Measurements from ENCODE around the gene DCTPP1.
"Not testable (repeated sequence)": the region's sequence is repeated elsewhere in the genome, so short reads cannot be mapped to it uniquely, and the experiment has no call there.

DCTPP1 gene

DNA sequence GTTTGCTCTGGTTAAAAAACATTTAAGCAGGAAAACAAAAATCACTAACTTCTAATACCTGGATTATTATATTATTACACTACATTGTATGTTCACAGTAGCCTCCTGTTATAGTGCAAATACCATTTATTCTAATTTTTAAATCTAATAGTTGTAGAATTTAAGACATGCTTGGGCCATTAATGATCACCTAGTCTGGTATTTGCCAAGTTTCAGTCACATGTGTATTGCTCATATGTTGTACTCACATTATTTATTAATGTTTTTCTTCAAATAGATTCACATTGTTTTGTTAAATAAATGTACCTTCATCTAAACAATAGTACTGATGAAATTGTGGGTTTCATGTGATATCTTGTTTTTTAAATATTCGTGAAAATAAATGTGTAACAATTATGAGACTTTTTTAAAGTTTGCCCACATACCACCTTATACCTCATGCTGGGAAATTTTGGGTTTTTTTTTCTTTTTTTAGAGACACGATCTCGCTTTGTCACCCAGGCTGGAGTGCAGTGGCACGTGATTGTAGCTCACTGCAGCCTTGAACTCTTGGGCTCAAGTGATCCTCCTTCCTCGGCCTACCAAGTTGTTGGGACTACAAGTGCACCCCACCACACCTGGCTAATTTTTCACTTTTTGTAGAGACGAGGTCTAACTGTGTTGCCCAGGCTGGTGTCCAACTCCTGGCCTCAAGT, 16.6 kb downstream of the DCTPP1 start:
- no peak for DNase-seq (ENCODE audit: low spot score)

DNA sequence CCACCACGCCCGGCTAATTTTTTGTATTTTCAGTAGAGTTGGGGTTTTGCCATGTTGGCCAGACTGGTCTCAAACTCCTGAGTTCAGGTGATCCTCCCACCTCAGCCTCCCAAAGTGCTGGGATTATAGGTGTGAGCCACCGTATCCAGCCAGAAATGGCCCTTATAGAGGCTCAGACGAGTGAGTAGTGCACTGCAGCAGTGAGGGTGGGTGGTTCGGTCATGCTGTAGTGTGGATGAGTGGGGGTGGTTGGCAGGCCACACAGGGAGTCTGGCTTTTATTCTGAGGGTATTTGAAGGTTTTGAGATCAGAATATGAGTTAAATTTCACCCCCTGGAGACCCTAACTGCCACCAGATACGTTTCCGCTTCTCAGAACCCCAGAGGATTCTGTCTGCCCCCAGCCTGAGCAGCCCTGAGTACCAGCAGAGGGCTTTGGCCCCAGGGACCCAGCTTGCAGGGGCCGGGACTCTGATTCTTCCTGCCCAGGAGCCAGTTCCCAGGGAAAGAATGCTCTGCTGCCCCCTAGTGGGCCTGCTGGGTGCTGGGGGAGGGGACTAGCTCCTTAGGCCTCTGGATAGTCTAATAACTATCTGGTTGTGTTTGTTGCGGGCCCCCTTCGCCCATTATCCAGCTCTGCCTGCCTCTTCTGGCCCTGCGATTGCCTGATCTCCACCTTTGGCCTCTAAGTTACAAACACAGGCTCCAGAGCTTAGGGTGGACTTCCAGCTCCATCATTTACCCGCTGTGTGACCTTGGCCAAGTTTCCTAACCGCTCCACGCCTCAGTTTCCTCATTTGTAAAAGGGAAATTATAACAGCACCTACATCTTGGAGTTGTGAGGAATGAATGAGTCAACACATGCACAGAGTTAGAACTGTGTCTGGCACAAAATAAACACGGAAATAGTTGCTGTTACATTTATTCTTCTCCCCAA, 20.4 kb downstream of the DCTPP1 start:
- DNase-seq (ENCODE audit: low spot score): peak; percentile 91

DNA sequence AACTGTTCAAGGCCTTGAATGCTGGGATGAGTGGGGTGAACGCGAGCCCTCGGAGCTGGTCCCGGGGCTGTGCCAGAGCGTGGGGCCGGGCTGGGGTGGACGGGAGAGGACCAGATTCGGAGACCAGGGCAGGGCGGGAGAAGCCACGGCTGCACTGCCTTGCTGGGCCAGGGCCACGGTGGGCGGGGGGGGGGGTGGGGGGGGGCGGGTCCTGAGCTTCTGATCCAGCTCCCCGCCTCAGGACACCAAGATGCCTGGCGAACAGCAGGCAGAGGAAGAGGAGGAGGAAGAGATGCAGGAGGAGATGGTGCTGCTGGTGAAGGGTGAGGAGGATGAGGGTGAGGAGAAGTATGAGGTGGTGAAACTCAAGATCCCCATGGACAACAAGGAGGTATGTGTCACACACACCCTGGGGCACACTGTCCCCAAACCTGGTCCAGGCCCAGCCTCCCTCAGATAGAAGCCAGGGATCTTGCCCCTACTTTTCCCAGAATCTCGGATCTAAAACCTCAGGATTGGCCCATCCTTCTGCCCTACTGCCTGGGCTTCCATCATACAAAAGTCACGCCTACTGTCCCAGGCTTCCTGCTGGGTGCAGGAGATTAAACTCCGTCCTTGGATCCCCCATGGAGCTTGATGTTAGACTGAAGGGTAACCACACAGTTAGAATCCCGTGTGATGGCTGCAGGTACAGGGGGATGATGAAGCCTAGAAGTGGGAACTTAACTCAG, 21.9 kb downstream of the DCTPP1 start:
- no peak for DNase-seq (ENCODE audit: low spot score)

DNA sequence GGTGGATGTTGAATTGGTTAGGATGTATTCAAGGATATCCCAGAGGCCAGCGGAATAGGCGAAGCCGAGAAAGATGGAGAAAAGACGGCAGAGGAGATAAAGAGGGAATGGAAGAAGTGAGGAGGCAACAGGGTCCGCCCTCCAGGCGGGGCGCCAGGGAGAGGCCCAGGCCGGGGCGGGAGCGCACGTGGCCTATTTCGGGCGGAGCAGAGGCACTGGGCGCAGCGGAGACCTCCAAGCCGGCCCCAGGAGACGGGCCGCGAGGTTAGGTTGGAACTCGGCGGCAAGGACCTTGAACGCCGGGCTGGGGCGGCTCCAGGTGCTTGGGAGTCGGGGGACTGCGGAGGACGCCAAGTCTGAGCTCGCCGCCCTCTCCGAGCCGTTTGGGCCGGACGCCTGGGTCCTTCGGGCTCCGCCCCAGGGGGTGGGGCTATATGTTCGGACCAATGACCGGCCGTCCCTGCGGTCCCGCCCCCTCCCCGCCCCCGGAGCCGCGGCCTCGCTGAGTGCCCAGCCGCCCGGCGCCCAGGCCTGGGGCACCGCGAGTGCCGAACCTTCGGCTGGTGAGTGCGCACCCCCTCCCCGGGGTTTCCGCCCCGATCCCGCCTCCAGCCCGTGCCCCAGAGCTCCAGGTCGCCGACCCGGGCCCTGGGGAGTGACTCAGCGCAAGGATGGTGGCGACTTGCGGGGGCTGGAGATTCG, 22.6 kb downstream of the DCTPP1 start, which contains the start of gene ZNF771:
Gene ZNF771, plus strand, starts transcription at position 505 of the 702 bp plus-strand sequence. CDS start 448 bp downstream, outside the sequence.
- peak; percentile 90 for DNase-seq (ENCODE audit: low spot score)

DNA sequence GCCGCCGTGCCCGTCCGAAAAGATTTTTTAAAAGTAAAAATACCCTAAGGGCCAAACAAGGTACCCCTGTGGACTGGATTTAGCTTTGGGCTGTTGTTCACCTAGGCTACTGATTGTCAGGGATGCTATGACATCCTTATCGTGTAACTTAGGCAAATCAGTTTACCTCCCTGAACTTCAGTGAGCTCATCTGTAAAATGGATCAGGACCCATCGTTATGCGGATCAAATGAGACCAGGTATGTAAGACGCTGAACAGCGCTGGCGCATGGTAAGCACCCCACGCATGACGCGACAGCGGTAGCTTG, 23.1 kb downstream of the DCTPP1 start:
- DNase-seq (ENCODE audit: low spot score): no peak

DNA sequence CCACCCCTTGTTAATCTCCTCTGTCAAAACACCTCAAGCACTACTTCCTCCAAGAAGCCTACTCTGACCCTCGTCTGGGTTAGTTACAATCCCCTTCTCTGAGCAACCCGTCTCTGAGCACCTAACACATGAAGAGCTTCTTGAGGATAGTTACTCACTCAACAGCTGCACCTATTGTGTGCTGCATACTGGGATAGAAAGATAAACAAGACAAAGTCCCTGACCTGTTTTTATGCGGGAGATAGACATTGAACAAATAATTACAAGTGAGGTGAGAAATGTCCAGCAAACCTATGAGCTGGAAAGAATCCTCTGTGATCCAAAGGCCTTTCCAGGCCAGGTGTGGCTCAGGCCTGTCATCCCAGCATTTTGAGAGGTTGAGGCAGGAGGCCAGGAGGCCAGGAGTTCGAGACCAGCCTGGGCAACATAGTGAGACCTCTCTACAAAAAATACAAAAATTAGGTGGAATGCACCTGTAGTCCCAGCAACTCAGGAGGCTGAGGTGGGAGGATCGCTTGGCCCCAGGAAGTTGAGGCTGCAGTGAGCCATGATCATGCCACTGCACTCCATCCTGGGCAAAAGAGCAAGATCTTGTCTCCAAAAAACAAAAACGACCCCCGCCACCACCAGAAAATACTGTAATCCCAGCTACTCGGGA, 27.9 kb downstream of the DCTPP1 start:
- no peak for DNase-seq (ENCODE audit: low spot score)

DNA sequence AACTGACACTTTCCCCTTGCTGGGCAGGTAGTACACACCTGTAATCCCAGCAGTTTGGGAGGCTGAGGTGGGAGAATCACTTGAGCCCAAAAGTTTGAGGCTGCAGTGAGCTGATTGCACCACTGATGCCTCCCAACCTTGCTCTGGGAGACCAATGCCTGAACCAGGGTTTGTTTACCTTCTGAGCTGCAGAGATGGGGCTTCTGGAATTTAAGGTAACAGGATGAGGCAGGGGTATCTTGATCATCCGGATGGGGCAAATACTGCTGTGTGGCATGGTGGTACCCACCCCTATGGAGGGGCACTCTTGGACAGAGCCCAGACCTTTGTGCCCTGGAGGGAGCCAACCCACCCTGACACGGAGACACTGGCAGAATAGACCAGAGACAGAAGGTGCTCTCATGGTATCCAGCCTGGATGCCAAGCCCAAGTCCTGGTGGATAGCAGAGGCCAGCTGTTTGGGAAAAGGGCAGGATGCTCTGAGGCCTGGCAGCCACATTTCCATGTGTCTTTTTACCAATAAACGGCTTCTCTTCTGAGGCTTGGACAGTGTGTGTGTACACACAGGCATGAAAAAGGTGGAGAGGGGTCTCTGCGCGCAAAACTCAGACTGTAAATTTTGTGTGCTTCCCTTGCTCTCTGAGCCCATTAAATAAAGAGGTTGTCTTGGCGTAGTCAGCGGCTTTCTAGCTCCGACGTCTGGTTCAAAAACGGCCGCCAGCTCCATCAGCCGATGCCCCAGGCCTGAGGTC, 30.2 kb downstream of the DCTPP1 start:
- peak; percentile 28 for DNase-seq (ENCODE audit: low spot score)

DNA sequence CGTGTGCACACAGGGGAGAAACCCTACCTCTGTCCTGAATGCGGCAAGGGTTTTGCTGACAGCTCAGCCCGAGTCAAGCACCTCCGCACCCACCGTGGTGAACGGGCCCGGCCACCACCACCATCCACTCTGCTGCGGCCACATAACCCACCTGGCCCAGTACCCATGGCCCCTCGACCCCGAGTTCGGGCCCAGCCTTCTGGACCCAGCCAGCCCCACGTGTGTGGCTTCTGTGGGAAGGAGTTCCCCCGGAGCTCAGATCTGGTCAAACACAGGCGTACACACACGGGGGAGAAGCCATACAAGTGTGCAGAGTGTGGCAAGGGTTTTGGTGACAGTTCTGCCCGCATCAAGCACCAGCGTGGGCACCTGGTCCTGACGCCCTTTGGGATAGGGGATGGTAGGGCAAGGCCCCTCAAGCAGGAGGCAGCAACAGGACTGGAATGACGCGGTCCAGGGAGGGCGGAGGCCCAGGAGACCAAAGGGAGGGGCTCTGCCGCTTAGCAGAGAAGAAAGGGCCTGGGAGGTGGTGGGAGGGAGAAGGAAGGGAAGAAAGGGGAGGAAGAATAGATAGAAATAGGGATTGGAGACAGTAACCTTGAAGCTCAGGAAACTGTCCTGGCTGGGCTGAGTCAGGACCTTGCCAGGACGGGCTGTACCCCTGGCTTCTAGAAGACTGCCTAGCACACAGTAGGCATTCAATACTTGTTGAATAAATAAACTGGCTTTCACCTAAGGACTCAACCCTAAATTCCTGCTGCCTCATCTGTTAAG, 31.0 kb downstream of the DCTPP1 start:
- no peak for DNase-seq (ENCODE audit: low spot score)

DNA sequence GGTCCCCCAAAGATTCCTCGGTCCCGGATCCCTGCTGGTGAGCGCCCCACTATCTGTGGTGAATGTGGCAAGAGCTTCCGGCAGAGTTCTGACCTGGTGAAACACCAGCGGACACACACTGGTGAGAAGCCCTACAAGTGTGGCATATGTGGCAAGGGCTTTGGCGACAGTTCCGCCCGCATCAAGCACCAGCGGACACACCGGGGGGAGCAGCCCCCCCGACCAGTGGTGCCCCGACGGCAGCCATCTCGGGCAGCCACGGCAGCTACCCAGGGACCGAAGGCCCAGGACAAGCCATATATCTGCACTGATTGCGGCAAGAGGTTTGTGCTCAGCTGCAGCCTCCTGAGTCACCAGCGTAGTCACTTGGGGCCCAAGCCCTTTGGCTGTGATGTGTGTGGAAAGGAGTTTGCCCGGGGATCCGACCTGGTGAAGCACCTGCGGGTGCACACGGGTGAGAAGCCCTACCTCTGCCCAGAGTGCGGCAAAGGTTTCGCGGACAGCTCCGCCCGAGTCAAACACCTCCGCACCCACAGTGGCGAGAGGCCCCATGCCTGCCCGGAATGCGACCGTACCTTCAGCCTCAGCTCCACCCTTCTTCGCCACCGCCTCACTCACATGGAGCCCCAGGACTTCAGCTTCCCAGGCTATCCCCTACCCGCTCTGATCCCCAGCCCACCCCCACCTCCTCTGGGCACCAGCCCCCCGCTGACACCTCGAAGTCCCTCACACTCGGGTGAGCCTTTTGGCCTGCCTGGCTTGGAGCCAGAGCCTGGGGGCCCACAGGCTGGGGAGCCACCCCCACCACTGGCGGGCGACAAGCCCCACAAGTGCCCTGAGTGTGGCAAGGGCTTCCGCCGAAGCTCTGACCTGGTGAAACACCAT, 31.8 kb downstream of the DCTPP1 start:
- no peak for DNase-seq (ENCODE audit: low spot score)

DNA sequence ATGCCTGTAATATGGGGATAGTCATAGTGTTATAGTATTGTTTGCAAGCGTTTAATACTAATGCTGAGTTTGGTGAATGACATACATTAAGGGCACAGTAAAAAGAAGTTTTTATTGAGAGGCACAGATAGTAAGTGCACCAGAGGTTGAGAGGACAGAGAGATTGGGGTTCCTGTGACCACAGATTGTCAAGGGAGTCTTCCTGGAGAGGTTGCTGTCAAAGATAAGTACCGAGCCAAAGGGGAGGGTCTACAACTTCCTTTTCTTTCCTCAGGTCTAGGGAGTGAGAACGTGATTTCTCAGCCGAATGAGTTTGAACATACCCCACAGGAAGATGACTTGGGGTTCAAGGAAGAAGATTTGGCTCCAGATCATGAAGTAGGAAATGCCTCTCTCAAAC, 32.8 kb downstream of the DCTPP1 start:
- no peak for DNase-seq (ENCODE audit: low spot score)

DNA sequence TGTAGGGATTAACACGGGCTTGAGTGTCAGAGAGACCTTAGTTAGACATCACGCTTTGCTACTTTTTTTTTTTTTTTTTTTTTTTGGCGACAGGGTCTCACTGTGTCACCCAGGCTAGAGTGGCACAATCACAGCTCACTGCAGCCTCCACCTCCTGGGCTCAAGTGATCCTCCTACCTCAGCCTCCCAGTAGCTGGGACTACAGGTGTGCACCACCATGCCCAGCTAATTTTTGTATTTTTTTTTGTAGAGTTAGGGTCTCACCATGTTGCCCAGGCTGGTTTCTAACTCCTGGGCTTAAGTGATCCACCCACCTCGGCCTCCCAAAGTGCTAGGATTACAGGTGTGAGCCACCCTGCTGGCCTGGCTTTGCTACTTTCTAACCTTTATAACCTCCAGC, 33.2 kb downstream of the DCTPP1 start:
- DNase-seq (ENCODE audit: low spot score): not testable (repeated sequence)

DNA sequence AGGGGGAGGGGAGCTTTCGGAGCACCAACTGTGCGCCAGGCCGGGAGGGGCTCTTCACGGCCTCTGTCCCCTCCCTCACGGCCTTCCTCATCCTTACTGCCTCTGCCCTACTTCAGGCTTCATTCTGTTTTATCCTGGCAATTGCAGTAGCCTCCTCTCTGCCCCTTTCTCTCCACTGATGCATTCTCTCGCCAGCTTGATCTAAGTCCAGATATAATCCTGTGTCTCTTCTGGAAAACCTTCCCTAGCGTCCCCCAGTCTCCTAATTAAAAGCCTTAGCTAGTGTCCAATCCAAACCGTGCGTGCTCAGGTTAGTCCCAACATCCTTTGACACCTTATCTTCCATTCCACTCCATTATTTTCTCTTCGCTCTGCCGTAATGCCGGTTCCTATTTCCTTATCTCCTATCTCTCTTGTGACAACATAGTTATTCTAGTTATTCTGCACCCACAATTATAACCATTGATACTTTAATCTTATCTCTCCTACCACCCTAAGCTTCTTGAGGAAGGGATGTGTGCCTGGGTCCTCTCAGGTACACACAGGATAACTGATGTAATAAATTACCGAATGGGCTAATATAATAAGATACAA, 33.7 kb downstream of the DCTPP1 start:
- no peak for DNase-seq (ENCODE audit: low spot score)

DNA sequence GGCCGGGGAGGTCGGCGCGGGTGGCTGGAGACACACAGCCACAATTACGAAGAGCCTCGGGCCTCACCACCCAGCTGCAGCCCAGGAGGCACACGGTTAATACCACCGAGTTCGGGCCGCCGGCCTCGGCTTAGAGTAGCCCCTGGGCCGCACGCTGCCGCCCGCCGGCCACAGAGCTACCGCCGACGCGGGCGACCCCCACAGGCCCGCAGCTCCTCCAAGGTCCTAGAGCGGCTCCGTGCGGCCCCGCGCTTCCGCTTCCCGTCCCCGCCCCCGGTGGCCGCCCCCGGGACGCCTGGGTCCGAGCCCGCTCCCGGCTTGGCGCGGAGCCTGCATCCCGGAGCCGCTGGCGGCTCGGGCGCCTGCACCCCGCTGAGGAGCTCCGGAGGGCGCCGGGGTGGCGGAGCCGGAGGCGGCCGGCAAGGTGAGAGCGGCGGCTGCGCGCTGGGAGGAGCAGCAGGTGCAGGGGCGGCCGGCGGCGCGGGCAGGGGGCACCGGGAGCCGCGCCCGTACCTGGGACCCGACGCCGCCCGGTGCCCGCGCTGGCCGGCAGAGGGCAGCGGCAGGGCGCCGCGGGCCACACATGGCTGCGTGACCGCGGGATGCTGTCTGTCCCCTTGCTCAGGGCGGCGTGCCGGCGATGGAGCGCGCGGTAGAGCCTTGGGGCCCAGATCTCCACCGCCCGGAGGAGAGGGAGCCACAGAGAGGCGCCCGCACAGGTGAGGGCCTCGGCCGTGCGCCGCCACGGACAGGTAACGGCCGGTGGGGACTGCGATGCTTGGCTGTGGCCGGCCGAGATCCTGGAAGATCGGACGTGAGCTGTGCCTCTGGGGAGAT, 34.5 kb downstream of the DCTPP1 start, which contains the start of gene ZNF48:
Gene ZNF48, plus strand, starts transcription at position 266 of the 837 bp plus-strand sequence. Its CDS starts 375 bp downstream, at position 641.
- peak; percentile 87 for DNase-seq (ENCODE audit: low spot score)

DNA sequence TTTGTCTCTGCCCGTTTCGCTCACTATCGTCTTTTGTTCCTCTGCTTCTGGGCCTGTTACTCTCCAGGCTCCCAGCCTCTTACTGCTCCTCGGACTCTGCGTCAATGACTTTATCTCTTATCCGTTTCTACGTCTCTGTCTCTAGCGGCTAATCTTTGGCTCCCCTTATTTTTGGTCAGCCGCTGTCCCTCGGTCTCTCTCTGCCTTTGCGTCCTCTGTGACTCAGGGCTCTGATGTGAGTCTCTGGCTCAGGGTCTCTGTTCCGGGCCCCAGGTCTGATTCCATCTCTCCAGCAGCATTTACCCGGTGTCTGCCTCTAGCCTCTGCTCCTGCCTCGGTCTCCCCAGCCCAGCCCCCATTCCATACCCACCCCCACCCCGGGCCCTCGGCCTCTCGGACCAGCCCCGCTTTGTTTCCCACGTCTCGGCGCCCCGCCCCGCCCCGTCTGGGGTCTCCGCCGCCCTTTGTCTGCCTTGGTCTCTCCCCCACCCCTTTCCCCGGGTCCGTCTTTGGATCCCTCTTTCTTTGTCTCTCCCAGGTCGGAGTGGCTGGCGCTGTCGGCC, 35.2 kb downstream of the DCTPP1 start:
- DNase-seq (ENCODE audit: low spot score): peak; percentile 45

DNA sequence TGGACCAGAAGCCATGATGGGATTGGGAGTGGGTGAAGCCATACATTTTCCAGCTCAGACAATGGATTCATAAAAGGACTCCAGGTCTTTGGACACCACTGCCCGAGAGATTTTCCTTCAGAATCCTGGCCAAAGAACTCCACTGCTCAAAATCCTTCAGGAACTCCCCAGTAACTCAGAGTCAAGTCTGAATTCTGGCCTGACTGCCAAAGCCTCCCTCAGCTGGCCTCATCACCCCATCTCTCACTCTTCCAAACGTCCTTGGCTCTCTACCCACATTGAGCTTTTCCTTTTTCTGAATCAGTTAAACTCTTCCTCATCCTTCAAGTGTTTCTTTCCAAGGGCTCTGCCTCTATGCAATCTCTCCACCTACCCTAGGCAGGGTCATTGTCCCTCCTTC, 46.3 kb downstream of the DCTPP1 start:
- no peak for DNase-seq (ENCODE audit: low spot score)

DNA sequence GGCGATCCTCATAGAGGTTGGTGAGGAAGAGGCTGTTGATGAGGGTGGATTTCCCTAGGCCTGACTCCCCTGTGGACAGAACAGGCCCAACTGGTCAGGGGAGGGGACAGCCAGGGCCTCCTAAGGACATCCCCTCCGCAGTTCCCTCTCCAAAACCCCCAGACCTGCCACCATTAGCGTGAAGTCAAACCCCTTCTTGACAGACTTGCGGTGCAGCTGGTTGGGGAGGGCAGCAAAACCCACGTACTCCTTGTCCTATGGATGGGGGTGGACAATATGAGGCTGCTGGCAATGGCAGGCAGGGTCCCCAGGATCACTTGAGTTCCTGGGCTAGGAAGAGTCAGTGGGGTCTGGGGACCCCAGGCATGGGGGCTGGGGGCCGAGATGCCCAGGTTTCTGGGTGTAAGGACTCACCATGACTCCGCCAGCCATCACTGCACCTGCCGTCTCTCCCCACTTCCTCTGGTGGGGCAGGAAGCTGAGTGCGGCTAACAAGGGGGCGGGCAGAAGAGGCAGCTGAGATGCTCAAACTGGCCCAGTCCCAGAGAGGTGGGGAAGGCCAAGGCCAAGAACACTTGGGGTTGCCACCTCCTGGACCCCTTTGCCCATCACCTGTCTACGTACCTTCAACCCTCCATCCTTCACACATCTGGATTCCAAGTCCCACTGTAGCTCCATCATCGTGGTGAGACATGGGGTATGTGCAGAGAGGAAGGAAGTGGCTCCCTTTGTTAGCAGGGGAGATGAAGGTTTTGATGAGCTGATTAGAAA, 47.5 kb downstream of the DCTPP1 start, which contains the start of gene SEPTIN1:
Gene SEPTIN1, minus strand, starts transcription at position 451 of the 771 bp plus-strand sequence. Its CDS starts 19 bp downstream, at position 432.
- DNase-seq (ENCODE audit: low spot score): no peak

Data from hepatic stellate cell (primary cell).